Measurements from ENCODE around the gene SPATA12. TPM values are rescaled to one million over a fixed set of nuclear protein-coding genes. Genes with fewer than 3 reads are reported as not detected.

The SPATA12 gene
- total RNA-seq, 1 experiment from 2014 or later, result 0.22 TPM

- H3K27ac Mint-ChIP-seq, result no peak overlapping the region; a peak in 1 of 7 replicates
- Histone ChIP-seq H3K79me1 (ENCODE audit: insufficient read depth, low read depth, low read length, poor library complexity, severe bottlenecking) (no peaks in the 10 kb centered on the region), H3T11ph (ENCODE audit: low read length) (no peak overlapping the region), H3K14ac (ENCODE audit: insufficient read depth, low read length) (no peak overlapping the region), H2BK20ac (ENCODE audit: low read depth, low read length, poor library complexity, severe bottlenecking) (no peak overlapping the region), H3K23me2 (ENCODE audit: insufficient read length, low read depth, low read length, poor library complexity, severe bottlenecking) (no peaks in the 10 kb centered on the region), H3K23ac (ENCODE audit: insufficient read length, low read depth, low read length) (no peak overlapping the region), H2BK5ac (ENCODE audit: insufficient read length, low read length) (no peak overlapping the region), H4K20me1 (ENCODE audit: control insufficient read depth, insufficient read depth, insufficient read length) (no peaks in the 10 kb centered on the region), H2BK15ac (ENCODE audit: low read depth, low read length) (no peak overlapping the region), H4K91ac (ENCODE audit: insufficient read length, low read depth, low read length) (no peak overlapping the region), H3K79me2 (ENCODE audit: insufficient read depth, low read length) (peaks cover 13% of the 10 kb centered on the region), H3K4me1 (ENCODE audit: insufficient read depth, low read length) (peaks cover 4% of the 10 kb centered on the region; the same call in 1 of the 2 replicates), H2BK120ac (ENCODE audit: low read depth, low read length, poor library complexity, severe bottlenecking) (no peak overlapping the region), H2BK12ac (ENCODE audit: insufficient read length, low read depth, low read length) (no peak overlapping the region), H3K56ac (ENCODE audit: insufficient read length, low read depth, low read length) (no peak overlapping the region), H2AK5ac (ENCODE audit: insufficient read length, low read length) (no peak overlapping the region), H3K9me3 (ENCODE audit: control insufficient read depth, low read depth, low read length) (no peaks in the 10 kb centered on the region), H3K27me3 (ENCODE audit: insufficient read depth, low read length) (peaks cover 8% of the 10 kb centered on the region; the same call in 1 of the 2 replicates), H3K27ac (ENCODE audit: insufficient read length, low read depth, low read length) (no peak overlapping the region), H3K4me2 (ENCODE audit: insufficient read depth, insufficient read length, low read length) (no peak overlapping the region), H3K4ac (ENCODE audit: low read depth, low read length) (no peak overlapping the region), H3K9ac (ENCODE audit: extremely low read depth, insufficient read length, low read length) (no peak overlapping the region), H2AFZ (ENCODE audit: low read length) (no peak overlapping the region), H3K18ac (ENCODE audit: insufficient read length, low read depth, low read length) (no peak overlapping the region), H4K5ac (ENCODE audit: insufficient read length, low read depth, low read length) (no peak overlapping the region), H4K8ac (replicated peaks; ENCODE audit: insufficient read length, low read depth, low read length) (no peak overlapping the region)
- H3K36me3 Mint-ChIP-seq (ENCODE audit: insufficient read depth in 1 of 3, low read depth in 3 of 3), result peaks cover 0 to 11% (median 5%) of the 10 kb centered on the region in 3 experiments; a peak in 3 of 7 replicates
- H3K4me1 Mint-ChIP-seq, result peaks cover 32 to 33% of the 10 kb centered on the region in 2 experiments
- no peak for DNase-seq
- peaks cover 33% of the 10 kb centered on the region for H3K27me3 Mint-ChIP-seq (ENCODE audit: low read depth)
- H3K4me3 Mint-ChIP-seq, result no peak overlapping the region
- no peaks in the 10 kb centered on the region for H3K9me3 Mint-ChIP-seq
- TF ChIP-seq CTCF (conservative IDR thresholded peaks at IDR 0.05), result no peak
- no CpG with 5 or more reads among the region's 10 CpGs for WGBS (ENCODE audit: extremely low coverage, insufficient read length, low lambda C conversion rate)
Measured at GRCh38 chr3:57120451-57121174, 60.1 kb downstream of the SPATA12 start.

Other genes with a start within 250 kb of the SPATA12 start
- gene IL17RD, start 104.7 kb downstream of the SPATA12 start, total RNA-seq (2021), result 29.3 and 31.7 TPM in 2 replicates
- gene HESX1, start 139.3 kb downstream of the SPATA12 start, total RNA-seq (2021), result 28.1 and 28.4 TPM in 2 replicates
- 34.4 and 38.2 TPM in 2 replicates for gene APPL1, start 167.1 kb downstream of the SPATA12 start, total RNA-seq (2021)
- not detected in 2 replicates for gene ASB14, start 232.0 kb downstream of the SPATA12 start, total RNA-seq (2021)